B cell (primary cell): Measurements from ENCODE around the gene S1PR2. TPM values are rescaled to one million over a fixed set of nuclear protein-coding genes. Genes with fewer than 3 reads are reported as not detected.
A peak's percentile ranks its signal among the peaks of the same experiment; 100 is the strongest.

Experiments used
- ATAC-seq: fragments of 200-7000 bp; cut with Tn5 transposase; one replicate; pipeline ENCODE4 v1.10.0; 2021; ENCODE audit warnings: low read depth, mild to moderate bottlenecking, moderate number of reproducible peaks, moderate library complexity
- CTCF ChIA-PET: fragments of 350-600 bp; sonication (Branson Sonifier 250); formaldehyde crosslinking; loops from one replicate; lab custom pipeline; 2021; ENCODE audit warnings: antibody characterized with exemption, inconsistent platforms; lab: Charles Lee
- POLR2A ChIA-PET: fragments of 350-600 bp; sonication (Branson Sonifier 250); formaldehyde crosslinking; loops from one replicate; lab custom pipeline; 2021; ENCODE audit warnings: antibody characterized with exemption; lab: Charles Lee
- DNase-seq: peaks from one replicate; pipeline ENCODE4 v3.0.0; 2013
- H2AFZ ChIP-seq: 2 replicates; pipeline ENCODE4 v1.6.1; 2012; ENCODE audit warnings: mild to moderate bottlenecking, low read depth, low read length; ENCODE audit not compliant: insufficient read depth, poor library complexity, severe bottlenecking
- H3K27ac ChIP-seq, 2 donors: 1 replicate in 1 of 2; 2 replicates in 1 of 2; pipeline ENCODE4 v1.5.1; 2012 to 2013; ENCODE audit warnings: low read length in 2 of 2, mild to moderate bottlenecking in 2 of 2, moderate library complexity in 1 of 2
- H3K27me3 ChIP-seq, 4 experiments: fragments of 200-600 bp in 1 of 4; sonication (generic) in 1 of 4; replicated peaks in 1 of 4; 1 replicate in 2 of 4; 2 replicates in 2 of 4; pipeline versions ENCODE4 v1.6.1 to v1.7.0; 2013 to 2016; ENCODE audit warnings: low read length in 3 of 4, mild to moderate bottlenecking in 2 of 4, mixed read lengths in 1 of 4, moderate library complexity in 1 of 4; ENCODE audit not compliant: insufficient read depth in 4 of 4, control insufficient read depth in 3 of 4; ENCODE audit errors: control extremely low read depth in 1 of 4
- H3K36me3 ChIP-seq, 2 experiments: replicated peaks in 1 of 2; 1 replicate in 1 of 2; 2 replicates in 1 of 2; pipeline versions ENCODE4 v1.6.1 to v1.7.1; 2013; ENCODE audit warnings: low read length in 1 of 2; ENCODE audit not compliant: insufficient read depth in 2 of 2, control insufficient read depth in 1 of 2; ENCODE audit errors: control extremely low read depth in 1 of 2, extremely low read depth in 1 of 2
- H3K4me1 ChIP-seq, 2 donors: fragments of 200-600 bp in 1 of 2; sonication (generic) in 1 of 2; 1 replicate in 1 of 2; 2 replicates in 1 of 2; pipeline versions ENCODE4 v1.5.1 to v1.6.1; 2013 to 2017; ENCODE audit warnings: low read length in 2 of 2; ENCODE audit not compliant: control insufficient read depth in 2 of 2, insufficient read depth in 2 of 2
- H3K4me2 ChIP-seq: replicated peaks from 2 replicates; pipeline ENCODE3; 2012; ENCODE audit warnings: mild to moderate bottlenecking, low read depth, low read length; ENCODE audit not compliant: poor library complexity, severe bottlenecking
- H3K4me3 ChIP-seq, 5 experiments: fragments of 200-600 bp in 1 of 5; sonication (generic) in 1 of 5; 1 replicate in 3 of 5; 2 replicates in 2 of 5; pipeline versions ENCODE4 v1.5.1 to v1.7.0; 2011 to 2016; ENCODE audit warnings: low read length in 4 of 5, mild to moderate bottlenecking in 4 of 5, low read depth in 2 of 5, control low read depth in 1 of 5, moderate library complexity in 1 of 5; ENCODE audit not compliant: insufficient read depth in 1 of 5; ENCODE audit errors: control extremely low read depth in 1 of 5, extremely low read depth in 1 of 5
- H3K79me2 ChIP-seq: fragments of 200-600 bp; sonication (generic); one replicate; pipeline ENCODE4 v1.6.0; 2016; ENCODE audit warnings: low read length; ENCODE audit not compliant: control insufficient read depth, insufficient read depth
- H3K9ac ChIP-seq: fragments of 200-600 bp; sonication (generic); 2 replicates; pipeline ENCODE4 v1.6.1; 2017; ENCODE audit warnings: mild to moderate bottlenecking, low read length, moderate library complexity
- H3K9me3 ChIP-seq, 3 donors: one replicate each; pipeline versions ENCODE4 v1.6.1 to v1.7.1; 2013; ENCODE audit warnings: low read length in 2 of 3; ENCODE audit not compliant: control insufficient read depth in 2 of 3, insufficient read depth in 1 of 3; ENCODE audit errors: control extremely low read depth in 1 of 3
- H4K20me1 ChIP-seq: 2 replicates; pipeline ENCODE4 v1.6.0; 2012; ENCODE audit warnings: mild to moderate bottlenecking, low read length; ENCODE audit not compliant: insufficient read depth, control insufficient read depth, poor library complexity, severe bottlenecking
- H3K27ac Mint-ChIP-seq: one replicate; pipeline ENCODE4 v1.8.0; 2021; ENCODE audit warnings: mixed read lengths
- H3K27me3 Mint-ChIP-seq: one replicate; pipeline ENCODE4 v1.8.0; 2021; ENCODE audit warnings: mixed read lengths
- H3K4me1 Mint-ChIP-seq: one replicate; pipeline ENCODE4 v1.8.0; 2021; ENCODE audit warnings: mixed read lengths
- H3K4me3 Mint-ChIP-seq: one replicate; pipeline ENCODE4 v1.8.0; 2021; ENCODE audit warnings: mixed read lengths
- H3K9me3 Mint-ChIP-seq: one replicate; pipeline ENCODE4 v1.8.0; 2022; ENCODE audit warnings: mixed read lengths; ENCODE audit not compliant: insufficient read depth
- CTCF ChIP-seq: fragments of 200-600 bp; IDR thresholded peaks from one replicate; pipeline ENCODE4 v1.8.0; 2022; ENCODE audit warnings: antibody characterized with exemption, mild to moderate bottlenecking
- EZH2 ChIP-seq: IDR thresholded peaks from 2 replicates; pipeline ENCODE4 v1.6.1; 2012; ENCODE audit warnings: borderline replicate concordance, low read depth, mild to moderate bottlenecking, moderate library complexity, low read length; ENCODE audit not compliant: insufficient read depth, poor library complexity, severe bottlenecking
- WGBS: methylation state at CpG from one replicate; pipeline ENCODE4 v1.1.5; 2013; ENCODE audit warnings: missing lambda C conversion rate; ENCODE audit not compliant: insufficient coverage; 5-methylcytosine and 5-hydroxymethylcytosine counted together
- intact Hi-C: fragments of 100-400 bp; cut with micrococcal nuclease; formaldehyde crosslinking; loops from one replicate; pipeline ENCODE4 v1.10.0; 2022
- polyA plus RNA-seq: library from polyadenylated mRNA; depleted of rRNA; stranded (reverse); fragments of >200 nt; gene quantifications from 2 replicates; pipeline ENCODE4 v1.2.3, GENCODE V29; 2012
- total RNA-seq, 2 donors: library from RNA; stranded (reverse); fragments of 120-200 nt in 1 of 2; gene quantifications; 1 replicate in 1 of 2; 2 replicates in 1 of 2; pipeline versions ENCODE4 v1.2.3 to v1.2.4, GENCODE V29; 2013 to 2022

The S1PR2 gene
- total and polyA plus RNA-seq, 2 donors (not counting 1 experiment from before 2014, with no cell fraction given), result 1.8 to 4.4 TPM

GRCh38 chr19:10194500-10195198 lies 36.5 kb downstream of the S1PR2 start, which contains the start of gene DNMT1:
TSS of gene DNMT1 (minus strand) at chr19:10194953. CDS start at chr19:10194899, 54 bp downstream.
- ChIA-PET POLR2A (interaction anchor here (0.5 to 1.8 kb wide), 5 partner anchors 42 to 1227 kb away, joined by 3 to 8 read pairs (median 3); partner anchors contain the start of gene TYK2), CTCF (interaction anchor here (0.8 to 2.3 kb wide), 11 partner anchors 25 to 264 kb away, joined by 3 to 18 read pairs (median 3); no protein-coding TSS in a partner anchor)
- Histone ChIP-seq H3K27me3 (no peaks in the 10 kb centered on the region), H3K4me1 (peaks cover 14 to 23% of the 10 kb centered on the region in 2 donors), H3K36me3 (no peaks in the 10 kb centered on the region), H3K79me2 (peaks cover 36% of the 10 kb centered on the region), H3K4me3 (peak within 1 kb of the TSS; percentile 68 to 89 (median 84)), H2AFZ (peak within 1 kb of the TSS; percentile 84), H3K27ac (peak within 1 kb of the TSS; percentile 57 to 78), H4K20me1 (peaks cover 16% of the 10 kb centered on the region), H3K4me2 (peak within 1 kb of the TSS; percentile 91), H3K9ac (peak within 1 kb of the TSS; percentile 81), H3K9me3 (peaks cover 0 to 3% (median 0%) of the 10 kb centered on the region in 3 donors)
- TF ChIP-seq EZH2 (no peak), CTCF (no peak)
- H3K27me3 Mint-ChIP-seq, result no peaks in the 10 kb centered on the region
- H3K27ac Mint-ChIP-seq, result peak within 1 kb of the TSS; percentile 94
- peaks cover 36% of the 10 kb centered on the region for H3K4me1 Mint-ChIP-seq
- WGBS, result 0% methylated on average over 64 of the region's 71 CpGs
- intact Hi-C loops, result loop anchor here (1.0 to 10.0 kb wide), 5 partner anchors 42 to 260 kb away; partner anchors contain the start of genes EIF3G, OLFM2 and SHFL
- H3K9me3 Mint-ChIP-seq, result no peaks in the 10 kb centered on the region
- peak within 1 kb of the TSS; percentile 97 for H3K4me3 Mint-ChIP-seq
- DNase-seq (peak; percentile 97), ATAC-seq (peak; percentile 94)
